Nephron (organoid): Measurements from ENCODE around the gene CHM.
"Not testable (repeated sequence)": the region's sequence is repeated elsewhere in the genome, so short reads cannot be mapped to it uniquely, and the experiment has no call there.

Experiments used
- H3K27ac Mint-ChIP-seq, 3 experiments: 2 replicates each; pipeline ENCODE4 v1.8.0; 2020; ENCODE audit warnings: mixed read lengths in 3 of 3, mild to moderate bottlenecking in 2 of 3, moderate library complexity in 1 of 3
- H3K27me3 Mint-ChIP-seq: 2 replicates; pipeline ENCODE4 v1.8.0; 2021; ENCODE audit warnings: low read depth, mild to moderate bottlenecking, moderate library complexity, mixed read lengths
- H3K36me3 Mint-ChIP-seq: 2 replicates; pipeline ENCODE4 v1.8.0; 2020; ENCODE audit warnings: low read depth, mixed read lengths
- H3K4me1 Mint-ChIP-seq: 2 replicates; pipeline ENCODE4 v1.8.0; 2020; ENCODE audit warnings: mixed read lengths
- H3K4me3 Mint-ChIP-seq, 3 experiments: 2 replicates each; pipeline ENCODE4 v1.8.0; 2020; ENCODE audit warnings: mild to moderate bottlenecking in 3 of 3, mixed read lengths in 3 of 3, moderate library complexity in 2 of 3
- H3K9me3 Mint-ChIP-seq: 2 replicates; pipeline ENCODE4 v1.8.0; 2020; ENCODE audit warnings: mixed read lengths
- CTCF ChIP-seq, 3 experiments: fragments of 200-600 bp; sonication (generic); IDR thresholded peaks; one replicate each; pipeline ENCODE4 v1.5.0; 2021; ENCODE audit warnings: antibody characterized with exemption in 3 of 3; ENCODE audit not compliant: unreplicated experiment in 3 of 3

The CHM gene

GRCh38 chrX:85928606-85929005 lies 118.8 kb downstream of the CHM start:
- no peaks in the 10 kb centered on the region for H3K9me3 Mint-ChIP-seq
- peaks cover 24% of the 10 kb centered on the region for H3K4me1 Mint-ChIP-seq
- no peaks in the 10 kb centered on the region for H3K27me3 Mint-ChIP-seq
- H3K4me3 Mint-ChIP-seq: no peak overlapping the region
- no peak for TF ChIP-seq CTCF (IDR thresholded peaks at IDR 0.05; ENCODE audit: unreplicated experiment in 3 of 3)
- H3K36me3 Mint-ChIP-seq: peaks cover 8% of the 10 kb centered on the region
- H3K27ac Mint-ChIP-seq: peak overlapping the region; percentile 65 to 70 (median 68)

GRCh38 chrX:85927740-85928139 lies 119.6 kb downstream of the CHM start:
- TF ChIP-seq CTCF (IDR thresholded peaks at IDR 0.05; ENCODE audit: unreplicated experiment in 3 of 3): no peak
- no peak overlapping the region for H3K4me3 Mint-ChIP-seq
- H3K27ac Mint-ChIP-seq: peak overlapping the region in 2 of 3 experiments; percentile 53 to 66
- H3K36me3 Mint-ChIP-seq: peaks cover 5% of the 10 kb centered on the region
- H3K9me3 Mint-ChIP-seq: no peaks in the 10 kb centered on the region
- H3K27me3 Mint-ChIP-seq: no peaks in the 10 kb centered on the region
- peaks cover 24% of the 10 kb centered on the region for H3K4me1 Mint-ChIP-seq

- Mint-ChIP-seq H3K4me3 (no peak overlapping the region), H3K36me3 (peaks cover 29% of the 10 kb centered on the region), H3K27ac (no peak overlapping the region), H3K9me3 (peaks cover 8% of the 10 kb centered on the region), H3K4me1 (peaks cover 7% of the 10 kb centered on the region), H3K27me3 (no peaks in the 10 kb centered on the region)
- no peak for TF ChIP-seq CTCF (IDR thresholded peaks at IDR 0.05; ENCODE audit: unreplicated experiment in 3 of 3)
Measured at GRCh38 chrX:85922821-85923220, 124.5 kb downstream of the CHM start.

GRCh38 chrX:85916656-85917280 lies 130.6 kb downstream of the CHM start:
- H3K9me3 Mint-ChIP-seq: peaks cover 29% of the 10 kb centered on the region
- H3K27ac Mint-ChIP-seq, H3K27me3 Mint-ChIP-seq, H3K4me1 Mint-ChIP-seq, H3K4me3 Mint-ChIP-seq: not testable (repeated sequence)
- H3K36me3 Mint-ChIP-seq: peaks cover 66% of the 10 kb centered on the region

- no peak overlapping the region for H3K27ac Mint-ChIP-seq
- TF ChIP-seq CTCF (IDR thresholded peaks at IDR 0.05; ENCODE audit: unreplicated experiment in 3 of 3): no peak
- H3K36me3 Mint-ChIP-seq: peaks cover 62% of the 10 kb centered on the region
- no peaks in the 10 kb centered on the region for H3K27me3 Mint-ChIP-seq
- H3K9me3 Mint-ChIP-seq: peaks cover 29% of the 10 kb centered on the region
- no peaks in the 10 kb centered on the region for H3K4me1 Mint-ChIP-seq
- H3K4me3 Mint-ChIP-seq: no peak overlapping the region
Measured at GRCh38 chrX:85914431-85914830, 132.9 kb downstream of the CHM start.

GRCh38 chrX:85907316-85907715 lies 140.0 kb downstream of the CHM start:
- peaks cover 16% of the 10 kb centered on the region for H3K4me1 Mint-ChIP-seq
- TF ChIP-seq CTCF (IDR thresholded peaks at IDR 0.05; ENCODE audit: unreplicated experiment in 3 of 3): no peak
- H3K27ac Mint-ChIP-seq: no peak overlapping the region
- peaks cover 17% of the 10 kb centered on the region for H3K36me3 Mint-ChIP-seq
- H3K27me3 Mint-ChIP-seq: no peaks in the 10 kb centered on the region
- no peaks in the 10 kb centered on the region for H3K9me3 Mint-ChIP-seq
- no peak overlapping the region for H3K4me3 Mint-ChIP-seq
